HEK293T (cell line): ENCODE measurements around the gene SMIM26.
"Not testable (repeated sequence)": the region's sequence is repeated elsewhere in the genome, so short reads cannot be mapped to it uniquely, and the experiment has no call there.

Experiments
- CTCF ChIA-PET: fragments of 350-600 bp; formaldehyde crosslinking; extraction: SDS; loops from one replicate; lab custom pipeline; 2021; ENCODE audit warnings: antibody characterized with exemption, inconsistent platforms; lab: Yijun Ruan, JAX
- POLR2A ChIA-PET: fragments of 350-600 bp; formaldehyde crosslinking; extraction: SDS; loops from one replicate; lab custom pipeline; 2020; ENCODE audit warnings: antibody characterized with exemption, inconsistent platforms; lab: Yijun Ruan, JAX
- DNase-seq: peaks from one replicate; pipeline ENCODE4 v3.0.0; 2012; ENCODE audit warnings: mixed read lengths; ENCODE audit errors: extremely low spot score
- ARNT ChIP-seq: fragments of 450-650 bp; IDR thresholded peaks from 2 replicates; pipeline ENCODE4 v1.6.1; 2017; ENCODE audit warnings: mild to moderate bottlenecking
- BHLHE40 ChIP-seq: fragments of 450-650 bp; IDR thresholded peaks from 2 replicates; pipeline ENCODE4 v1.6.1; 2016; ENCODE audit warnings: mild to moderate bottlenecking, moderate library complexity, borderline replicate concordance
- CTBP1 ChIP-seq: fragments of 450-650 bp; IDR thresholded peaks from 2 replicates; pipeline ENCODE4 v1.6.1; 2016; ENCODE audit warnings: borderline replicate concordance
- ELF4 ChIP-seq: fragments of 450-650 bp; IDR thresholded peaks from 2 replicates; pipeline ENCODE4 v1.6.1; 2017; ENCODE audit warnings: antibody characterized with exemption
- FOXA1 ChIP-seq: fragments of 450-650 bp; IDR thresholded peaks from 2 replicates; pipeline ENCODE4 v1.6.1; 2016; ENCODE audit warnings: mild to moderate bottlenecking
- FOXK2 ChIP-seq: fragments of 450-650 bp; IDR thresholded peaks from 2 replicates; pipeline ENCODE4 v1.6.1; 2016; ENCODE audit warnings: mild to moderate bottlenecking
- FOXM1 ChIP-seq: fragments of 450-650 bp; IDR thresholded peaks from 2 replicates; pipeline ENCODE4 v1.6.1; 2017; ENCODE audit warnings: mild to moderate bottlenecking, borderline replicate concordance
- HDGF ChIP-seq: fragments of 450-650 bp; IDR thresholded peaks from 2 replicates; pipeline ENCODE4 v1.6.1; 2017; ENCODE audit warnings: antibody characterized with exemption, borderline replicate concordance
- L3MBTL2 ChIP-seq: fragments of 450-650 bp; conservative IDR thresholded peaks from 2 replicates; pipeline ENCODE4 v1.6.1; 2016; ENCODE audit warnings: mild to moderate bottlenecking
- LEF1 ChIP-seq: fragments of 450-650 bp; IDR thresholded peaks from 2 replicates; pipeline ENCODE4 v1.6.1; 2017; ENCODE audit warnings: mild to moderate bottlenecking, borderline replicate concordance
- NFRKB ChIP-seq: fragments of 450-650 bp; IDR thresholded peaks from 2 replicates; pipeline ENCODE4 v1.6.1; 2016; ENCODE audit warnings: mild to moderate bottlenecking, moderate library complexity
- PKNOX1 ChIP-seq: fragments of 450-650 bp; IDR thresholded peaks from 2 replicates; pipeline ENCODE4 v1.6.1; 2016
- SP1 ChIP-seq: fragments of 450-650 bp; IDR thresholded peaks from 2 replicates; pipeline ENCODE4 v1.6.1; 2017
- TARDBP ChIP-seq: fragments of 450-650 bp; IDR thresholded peaks from 2 replicates; pipeline ENCODE4 v1.6.1; 2016
- ZNF384 ChIP-seq: fragments of 450-650 bp; IDR thresholded peaks from 2 replicates; pipeline ENCODE4 v1.6.1; 2016

The SMIM26 gene

GRCh38 chr20:18566892-18567738 is at the start of gene SMIM26:
TSS of gene SMIM26 (plus strand) at chr20:18567432. CDS start at chr20:18567479, 47 bp downstream.
- POLR2A ChIA-PET, result interaction anchor here (0.8 to 1.7 kb wide), 9 partner anchors 15 to 146 kb away, joined by 3 to 8 read pairs (median 3); partner anchors contain the start of genes RBBP9 and SEC23B
- peak; percentile 93 for DNase-seq
- TF ChIP-seq NFRKB (no peak), ARNT (no peak), L3MBTL2 (peak; percentile 73), HDGF (no peak), ELF4 (peak; percentile 48; the same call in 1 of the 2 replicates)
- CTCF ChIA-PET, result no interaction called here

- DNase-seq, POLR2A ChIA-PET, CTCF ChIA-PET: not testable (repeated sequence)
Observed at GRCh38 chr20:18522066-18522465, 45.2 kb upstream of the SMIM26 start.

- DNase-seq, result no peak
- no peak for TF ChIP-seq FOXM1
- TF ChIP-seq FOXK2, result no peak
- TF ChIP-seq ZNF384, result no peak
- TF ChIP-seq L3MBTL2, result no peak
- ChIA-PET POLR2A (interaction anchor here (1.3 kb wide), 1 partner anchor 16 kb away, joined by 3 read pairs; no protein-coding TSS in a partner anchor), CTCF (no interaction called here)
Observed at GRCh38 chr20:18523066-18523465, 44.2 kb upstream of the SMIM26 start.

GRCh38 chr20:18524646-18525045 is 42.6 kb upstream of the SMIM26 start:
- DNase-seq, result no peak
- TF ChIP-seq FOXA1, result no peak
- TF ChIP-seq ELF4, result no peak
- TF ChIP-seq LEF1, result no peak
- no peak for TF ChIP-seq FOXK2
- no peak for TF ChIP-seq BHLHE40
- TF ChIP-seq SP1, result no peak
- TF ChIP-seq HDGF, result no peak
- TF ChIP-seq L3MBTL2, result no peak
- no peak for TF ChIP-seq TARDBP
- TF ChIP-seq NFRKB, result no peak
- ChIA-PET CTCF (no interaction called here), POLR2A (no interaction called here)

GRCh38 chr20:18526761-18527160 is 40.5 kb upstream of the SMIM26 start:
- CTCF ChIA-PET, POLR2A ChIA-PET, DNase-seq: not testable (repeated sequence)

GRCh38 chr20:18527339-18527738 is 39.9 kb upstream of the SMIM26 start:
- no peak for DNase-seq
- TF ChIP-seq FOXK2, result no peak
- TF ChIP-seq FOXM1, result no peak
- no peak for TF ChIP-seq ARNT
- TF ChIP-seq FOXA1, result no peak
- no peak for TF ChIP-seq L3MBTL2
- TF ChIP-seq BHLHE40, result no peak
- TF ChIP-seq NFRKB, result no peak
- ChIA-PET POLR2A (no interaction called here), CTCF (no interaction called here)

- TF ChIP-seq TARDBP, result no peak
- POLR2A ChIA-PET, result no interaction called here
- no peak for DNase-seq
- CTCF ChIA-PET, result no interaction called here
Observed at GRCh38 chr20:18527836-18528235, 39.4 kb upstream of the SMIM26 start.

- CTCF ChIA-PET, result no interaction called here
- no peak for DNase-seq
- TF ChIP-seq HDGF (no peak), ELF4 (no peak), ARNT (no peak), CTBP1 (no peak), FOXA1 (no peak)
- POLR2A ChIA-PET, result interaction anchor here (1.1 kb wide), 1 partner anchor 22 kb away, joined by 5 read pairs; the partner anchor contains the start of gene SEC23B
Observed at GRCh38 chr20:18529041-18529440, 38.2 kb upstream of the SMIM26 start.

GRCh38 chr20:18532626-18533025 is 34.6 kb upstream of the SMIM26 start:
- no peak for DNase-seq
- POLR2A ChIA-PET, result no interaction called here
- CTCF ChIA-PET, result no interaction called here
- no peak for TF ChIP-seq CTBP1
- no peak for TF ChIP-seq L3MBTL2
- TF ChIP-seq ARNT, result no peak
- no peak for TF ChIP-seq BHLHE40
- no peak for TF ChIP-seq FOXK2
- TF ChIP-seq SP1, result no peak
- no peak for TF ChIP-seq HDGF
- no peak for TF ChIP-seq ZNF384
- no peak for TF ChIP-seq LEF1
- no peak for TF ChIP-seq FOXA1
- TF ChIP-seq PKNOX1, result no peak
